Prostate gland (tissue), 2 donors: Measurements from ENCODE around the gene ABCC4. TPM values are rescaled to one million over a fixed set of nuclear protein-coding genes. Genes with fewer than 3 reads are reported as not detected.

Experiments used
- DNase-seq: peaks from one replicate; pipeline ENCODE4 v3.0.0-alpha.2; 2019; ENCODE audit warnings: low spot score
- H3K27ac ChIP-seq, 2 donors: fragments of 200-600 bp; sonication (generic); 2 replicates each; pipeline ENCODE4 v1.5.1; 2017 to 2019
- H3K27me3 ChIP-seq: fragments of 200-600 bp; sonication (generic); replicated peaks from 2 replicates; pipeline ENCODE4 v1.5.1; 2019; ENCODE audit not compliant: insufficient read depth
- H3K36me3 ChIP-seq, 2 donors: fragments of 200-600 bp; sonication (generic); 1 replicate in 1 of 2; 2 replicates in 1 of 2; pipeline versions ENCODE4 v1.5.1 to v1.8.1; 2017 to 2019
- H3K4me1 ChIP-seq: fragments of 200-600 bp; sonication (generic); replicated peaks from 2 replicates; pipeline ENCODE4 v1.5.1; 2019
- H3K4me3 ChIP-seq, 2 donors: fragments of 200-600 bp; sonication (generic); 2 replicates each; pipeline ENCODE4 v1.5.1; 2017 to 2019
- H3K9me3 ChIP-seq: fragments of 200-600 bp; sonication (generic); 2 replicates; pipeline ENCODE4 v1.5.1; 2017
- CTCF ChIP-seq, 4 experiments: fragments of 200-600 bp in 2 of 4; fragments of 450-650 bp in 2 of 4; sonication (generic) in 2 of 4; IDR thresholded peaks; 1 replicate in 3 of 4; 2 replicates in 1 of 4; pipeline ENCODE4 v1.5.1; 2016 to 2019; ENCODE audit warnings: antibody characterized with exemption in 4 of 4, mild to moderate bottlenecking in 2 of 4, moderate library complexity in 2 of 4
- POLR2A ChIP-seq: fragments of 450-650 bp; IDR thresholded peaks from one replicate; pipeline ENCODE4 v1.6.1; 2016; ENCODE audit warnings: antibody characterized with exemption, mild to moderate bottlenecking
- POLR2AphosphoS5 ChIP-seq: sonication (generic); formaldehyde crosslinking; IDR thresholded peaks from one replicate; pipeline ENCODE4 v1.6.1; 2017; ENCODE audit warnings: antibody characterized with exemption
- WGBS: methylation state at CpG from one replicate; pipeline ENCODE4 v1.1.5; 2018; 5-methylcytosine and 5-hydroxymethylcytosine counted together
- intact Hi-C: fragments of 100-400 bp; cut with DNase I; formaldehyde crosslinking; loops from one replicate; pipeline ENCODE4 v1.14.2; 2022
- total RNA-seq, 2 donors: library from RNA; depleted of rRNA; stranded (reverse); fragments of >200 nt; gene quantifications; one replicate each; pipeline ENCODE4 v1.1.0, GENCODE V29; 2016

The ABCC4 gene
- total RNA-seq, 2 donors from 2014 or later: 33.3 to 48.4 TPM

- Histone ChIP-seq H3K4me1 (no peaks in the 10 kb centered on the region), H3K4me3 (no peak overlapping the region), H3K36me3 (no peaks in the 10 kb centered on the region), H3K27ac (no peak overlapping the region), H3K9me3 (no peaks in the 10 kb centered on the region), H3K27me3 (no peaks in the 10 kb centered on the region)
- TF ChIP-seq CTCF (IDR thresholded peaks at IDR 0.05) (no peak), POLR2A (no peak), POLR2AphosphoS5 (no peak)
- intact Hi-C loops: no loop called here
- no peak for DNase-seq
- 89% methylated on average over 5 of the region's 5 CpGs for WGBS
These were observed 314.2 kb downstream of the ABCC4 start for GRCh38 chr13:94987081-94987480.

- H3K4me3 ChIP-seq: no peak overlapping the region
- no peak for DNase-seq
- no peak for TF ChIP-seq CTCF (IDR thresholded peaks at IDR 0.05)
- TF ChIP-seq POLR2AphosphoS5: no peak
- TF ChIP-seq POLR2A: no peak
- no peaks in the 10 kb centered on the region for H3K27me3 ChIP-seq
- intact Hi-C loops: no loop called here
- 91% methylated on average over 4 of the region's 4 CpGs for WGBS
- no peaks in the 10 kb centered on the region for H3K4me1 ChIP-seq
- H3K36me3 ChIP-seq: no peaks in the 10 kb centered on the region
- no peaks in the 10 kb centered on the region for H3K9me3 ChIP-seq
- no peak overlapping the region for H3K27ac ChIP-seq
These were observed 316.3 kb downstream of the ABCC4 start for GRCh38 chr13:94984958-94985357.

GRCh38 chr13:94978516-94978915, 322.7 kb downstream of the ABCC4 start:
- no peaks in the 10 kb centered on the region for H3K9me3 ChIP-seq
- H3K27me3 ChIP-seq: no peaks in the 10 kb centered on the region
- no peak for TF ChIP-seq POLR2AphosphoS5
- no peak for TF ChIP-seq CTCF (IDR thresholded peaks at IDR 0.05)
- TF ChIP-seq POLR2A: no peak
- no peak for DNase-seq
- H3K27ac ChIP-seq: no peak overlapping the region
- no peak overlapping the region for H3K4me3 ChIP-seq
- intact Hi-C loops: no loop called here
- no peaks in the 10 kb centered on the region for H3K4me1 ChIP-seq
- WGBS: 97% methylated on average over 3 of the region's 3 CpGs
- no peaks in the 10 kb centered on the region for H3K36me3 ChIP-seq

- WGBS: 40% methylated on average over 7 of the region's 7 CpGs
- no peak for DNase-seq
- Histone ChIP-seq H3K9me3 (no peaks in the 10 kb centered on the region), H3K27me3 (no peaks in the 10 kb centered on the region), H3K4me3 (no peak overlapping the region), H3K27ac (no peak overlapping the region), H3K36me3 (no peaks in the 10 kb centered on the region), H3K4me1 (no peaks in the 10 kb centered on the region)
- TF ChIP-seq POLR2A (no peak), POLR2AphosphoS5 (no peak), CTCF (IDR thresholded peaks at IDR 0.05) (no peak)
- intact Hi-C loops: no loop called here
These were observed 327.0 kb downstream of the ABCC4 start for GRCh38 chr13:94974015-94974951.

GRCh38 chr13:94972262-94972661, 329.0 kb downstream of the ABCC4 start:
- TF ChIP-seq POLR2A: no peak
- no peak for TF ChIP-seq POLR2AphosphoS5
- no peak for TF ChIP-seq CTCF (IDR thresholded peaks at IDR 0.05)
- Histone ChIP-seq H3K4me1 (no peaks in the 10 kb centered on the region), H3K36me3 (no peaks in the 10 kb centered on the region), H3K27ac (no peak overlapping the region), H3K9me3 (no peaks in the 10 kb centered on the region), H3K27me3 (peaks cover 9% of the 10 kb centered on the region), H3K4me3 (no peak overlapping the region)
- WGBS: 71% methylated on average over 4 of the region's 4 CpGs
- no peak for DNase-seq
- intact Hi-C loops: no loop called here
